Mammary microvascular endothelial cell (primary cell): ENCODE data around the gene PSORS1C2. TPM values are rescaled to one million over a fixed set of nuclear protein-coding genes. Genes with fewer than 3 reads are reported as not detected.

ENCODE experiments used
- total RNA-seq: library from RNA; depleted of rRNA; stranded (reverse); fragments of >200 nt; gene quantifications from 2 replicates; pipeline ENCODE4 v1.2.3, GENCODE V29; 2015

PSORS1C2 gene
- not detected in 2 replicates for total RNA-seq

GRCh38 chr6:31138982-31139381, at the start of gene PSORS1C2:
Gene PSORS1C2 (minus strand): TSS chr6:31139066. CDS start chr6:31139026, 40 bp downstream.

GRCh38 chr6:31170600-31170881, 31.7 kb upstream of the PSORS1C2 start, which contains the start of gene POU5F1:
Gene POU5F1 (minus strand): TSS chr6:31170682. CDS start chr6:31170620, 62 bp downstream.

DNA sequence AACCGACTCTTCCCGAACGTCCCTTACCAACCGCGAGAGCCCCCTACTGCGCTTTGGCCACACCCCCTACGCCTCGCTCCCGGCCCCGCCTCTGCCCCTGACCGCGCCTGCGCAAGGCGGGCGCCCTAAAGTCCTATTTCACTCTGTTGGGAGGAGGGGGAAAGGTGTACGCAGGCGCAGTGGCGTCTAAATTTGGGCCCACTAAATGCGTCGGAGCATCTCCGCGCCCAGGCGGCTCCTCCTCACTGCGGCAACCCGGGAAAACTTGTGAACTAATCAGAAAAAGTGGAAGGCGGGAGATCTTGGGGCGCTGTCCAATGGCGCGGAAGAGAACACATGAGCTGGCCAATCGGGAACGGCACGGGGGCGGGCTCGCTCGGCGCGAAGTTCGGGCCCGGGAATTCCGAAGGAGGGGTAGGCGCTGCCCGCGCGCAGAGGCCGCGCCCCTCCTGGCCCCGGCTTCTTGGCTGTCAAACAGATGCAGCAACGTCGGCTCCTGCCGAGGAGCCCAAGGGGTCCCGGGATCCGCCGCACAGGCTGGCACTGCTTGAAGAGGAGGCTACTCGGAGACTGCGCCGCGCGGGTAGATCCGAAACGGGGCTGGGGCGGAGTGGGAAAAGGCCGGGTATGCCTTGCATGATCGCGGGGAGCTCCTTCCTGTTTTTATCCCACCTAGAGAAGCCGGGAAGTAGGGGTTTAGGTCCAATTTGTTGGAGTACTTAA, 19.4 kb upstream of the PSORS1C2 start, which contains the start of gene TCF19:
Gene TCF19 (plus strand): TSS at position 450 of the 723 bp plus-strand sequence. CDS start 881 bp downstream, outside the sequence.

DNA sequence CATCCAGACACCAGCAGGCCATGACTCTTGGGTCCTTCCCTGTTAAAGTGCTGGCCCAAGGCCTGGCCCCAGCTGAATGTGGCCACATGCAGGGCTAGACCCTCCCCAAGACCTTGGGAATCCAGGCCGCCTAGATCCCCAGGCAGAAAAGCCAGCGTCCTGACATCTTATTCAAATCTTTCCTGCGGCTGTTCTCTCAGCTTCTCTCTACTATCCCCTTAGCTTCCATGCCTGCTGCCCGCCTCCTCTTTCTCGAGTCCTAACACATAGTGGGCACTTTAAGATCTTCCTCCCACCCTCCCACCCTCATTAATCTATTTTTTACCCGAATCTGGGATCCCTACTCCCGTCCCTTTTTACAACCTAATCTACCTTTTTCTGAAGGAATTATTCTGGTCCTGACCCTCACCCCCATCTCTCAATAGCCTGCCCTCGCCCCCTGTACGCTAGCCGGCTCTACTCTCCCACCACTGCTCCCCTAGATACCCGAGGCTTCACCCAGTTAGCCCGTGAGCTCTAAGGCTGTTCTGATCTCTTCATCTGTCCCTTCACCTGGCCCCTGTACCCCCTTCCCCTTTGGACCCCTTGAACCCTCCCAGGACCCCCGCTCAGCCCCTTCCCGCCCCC, 18.8 kb upstream of the PSORS1C2 start, which contains the start of gene CCHCR1:
Gene CCHCR1 (minus strand): TSS at position 290 of the 627 bp plus-strand sequence. CDS start 202 bp downstream, at position 88.

GRCh38 chr6:31120151-31120915, 18.5 kb downstream of the PSORS1C2 start, which contains the start of gene CDSN:
Gene CDSN (minus strand): TSS chr6:31120446. CDS start chr6:31120419, 27 bp downstream.

GRCh38 chr6:31114541-31114878, 24.4 kb downstream of the PSORS1C2 start, which contains the start of gene PSORS1C1:
Gene PSORS1C1 (plus strand): TSS chr6:31114800. CDS start chr6:31129633, 14,833 bp downstream.

DNA sequence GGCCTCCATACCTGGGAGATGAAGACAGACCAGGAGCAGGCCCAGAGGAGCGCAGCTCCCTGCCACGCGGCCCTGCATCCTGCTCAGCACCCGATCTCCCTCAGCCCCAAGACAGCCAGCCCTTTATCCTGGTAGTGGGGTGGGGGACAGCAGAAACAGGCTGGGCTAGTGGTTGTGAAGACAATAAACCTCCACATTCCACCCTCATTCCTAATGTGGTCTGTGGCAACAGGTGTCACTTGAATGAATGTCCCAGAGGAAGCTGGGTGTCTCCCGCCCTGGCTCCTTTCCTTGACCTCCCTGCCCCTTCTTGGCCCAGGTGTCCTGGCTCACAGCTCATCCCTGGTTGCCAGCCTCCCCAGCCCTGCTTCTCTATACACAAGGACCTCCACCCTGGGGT, 26.4 kb downstream of the PSORS1C2 start, which contains the start of gene C6orf15:
Gene C6orf15 (minus strand): TSS at position 98 of the 400 bp plus-strand sequence. CDS start 20 bp downstream, at position 78.

Other genes starting within 250 kb of the PSORS1C2 start
- gene GTF2H4, start 230.9 kb downstream of the PSORS1C2 start, total RNA-seq = 13.0 and 16.6 TPM in 2 replicates
- 19.5 and 23.0 TPM in 2 replicates for gene VARS2, start 224.8 kb downstream of the PSORS1C2 start, total RNA-seq
- not detected in 2 replicates for gene SFTA2, start 206.9 kb downstream of the PSORS1C2 start, total RNA-seq
- gene MUCL3, start 198.1 kb downstream of the PSORS1C2 start, total RNA-seq = 0.07 TPM in 1 of 2 replicates, not detected in the other
- not detected in 2 replicates for gene MUC21, start 155.3 kb downstream of the PSORS1C2 start, total RNA-seq
- not detected in 2 replicates for gene MUC22, start 128.6 kb downstream of the PSORS1C2 start, total RNA-seq
- gene C6orf15, start 26.5 kb downstream of the PSORS1C2 start, total RNA-seq = not detected in 2 replicates
- gene PSORS1C1, start 24.3 kb downstream of the PSORS1C2 start, total RNA-seq = 2.1 and 2.7 TPM in 2 replicates
- not detected in 2 replicates for gene CDSN, start 18.6 kb downstream of the PSORS1C2 start, total RNA-seq
- 16.7 and 23.1 TPM in 2 replicates for gene CCHCR1, start 18.7 kb upstream of the PSORS1C2 start, total RNA-seq
- gene TCF19, start 19.5 kb upstream of the PSORS1C2 start, total RNA-seq = 49.8 and 50.2 TPM in 2 replicates
- gene POU5F1, start 31.6 kb upstream of the PSORS1C2 start, total RNA-seq = 1.3 TPM in 1 of 2 replicates, not detected in the other
- gene HLA-C, start 133.0 kb upstream of the PSORS1C2 start, total RNA-seq = 389 and 466 TPM in 2 replicates
- gene HLA-B, start 218.1 kb upstream of the PSORS1C2 start, total RNA-seq = 1,271 and 2,245 TPM in 2 replicates